ENCODE data around the gene HOXC5. TPM values are rescaled to one million over a fixed set of nuclear protein-coding genes. Genes with fewer than 3 reads are reported as not detected.

HOXC5 gene
- total RNA-seq, 1 donor from 2014 or later, result not detected

GRCh38 chr12:54060174-54060974, 27.5 kb downstream of the HOXC5 start:
- DNase-seq (ENCODE audit: low spot score), result no peak
- Mint-ChIP-seq H3K9me3 (ENCODE audit: unreplicated experiment) (no peaks in the 10 kb centered on the region), H3K4me3 (ENCODE audit: unreplicated experiment) (no peak overlapping the region), H3K27me3 (ENCODE audit: unreplicated experiment) (peaks cover 37% of the 10 kb centered on the region), H3K27ac (ENCODE audit: unreplicated experiment) (no peak overlapping the region), H3K36me3 (ENCODE audit: low read depth, unreplicated experiment) (no peaks in the 10 kb centered on the region), H3K4me1 (ENCODE audit: unreplicated experiment) (peaks cover 6% of the 10 kb centered on the region)
- TF ChIP-seq CTCF (IDR thresholded peaks at IDR 0.05; ENCODE audit: unreplicated experiment), result no peak

GRCh38 chr12:54060975-54061778, 28.3 kb downstream of the HOXC5 start:
- Mint-ChIP-seq H3K4me1 (ENCODE audit: unreplicated experiment) (peaks cover 6% of the 10 kb centered on the region), H3K4me3 (ENCODE audit: unreplicated experiment) (no peak overlapping the region)

GRCh38 chr12:54065677-54066076, 32.8 kb downstream of the HOXC5 start:
- peaks cover 18% of the 10 kb centered on the region for H3K27me3 Mint-ChIP-seq (ENCODE audit: unreplicated experiment)
- no peaks in the 10 kb centered on the region for H3K4me1 Mint-ChIP-seq (ENCODE audit: unreplicated experiment)
- no peaks in the 10 kb centered on the region for H3K9me3 Mint-ChIP-seq (ENCODE audit: unreplicated experiment)
- no peaks in the 10 kb centered on the region for H3K36me3 Mint-ChIP-seq (ENCODE audit: low read depth, unreplicated experiment)
- no peak for TF ChIP-seq CTCF (IDR thresholded peaks at IDR 0.05; ENCODE audit: unreplicated experiment)
- H3K4me3 Mint-ChIP-seq (ENCODE audit: unreplicated experiment), result no peak overlapping the region
- H3K27ac Mint-ChIP-seq (ENCODE audit: unreplicated experiment), result no peak overlapping the region
- no peak for DNase-seq (ENCODE audit: low spot score)

More at GRCh38 chr12:54060975-54061778, 28.3 kb downstream of the HOXC5 start:
- DNase-seq (ENCODE audit: low spot score), result no peak
- TF ChIP-seq CTCF (IDR thresholded peaks at IDR 0.05; ENCODE audit: unreplicated experiment), result no peak
- H3K9me3 Mint-ChIP-seq (ENCODE audit: unreplicated experiment), result no peaks in the 10 kb centered on the region
- no peaks in the 10 kb centered on the region for H3K36me3 Mint-ChIP-seq (ENCODE audit: low read depth, unreplicated experiment)
- H3K27ac Mint-ChIP-seq (ENCODE audit: unreplicated experiment), result no peak overlapping the region
- peaks cover 37% of the 10 kb centered on the region for H3K27me3 Mint-ChIP-seq (ENCODE audit: unreplicated experiment)

- no peak overlapping the region for H3K4me3 Mint-ChIP-seq (ENCODE audit: unreplicated experiment)
- no peak for DNase-seq (ENCODE audit: low spot score)
- no peaks in the 10 kb centered on the region for H3K4me1 Mint-ChIP-seq (ENCODE audit: unreplicated experiment)
- no peaks in the 10 kb centered on the region for H3K9me3 Mint-ChIP-seq (ENCODE audit: unreplicated experiment)
- H3K36me3 Mint-ChIP-seq (ENCODE audit: low read depth, unreplicated experiment), result no peaks in the 10 kb centered on the region
- no peak for TF ChIP-seq CTCF (IDR thresholded peaks at IDR 0.05; ENCODE audit: unreplicated experiment)
- H3K27ac Mint-ChIP-seq (ENCODE audit: unreplicated experiment), result no peak overlapping the region
- peaks cover 21% of the 10 kb centered on the region for H3K27me3 Mint-ChIP-seq (ENCODE audit: unreplicated experiment)
Observed at GRCh38 chr12:54066408-54066807, 33.6 kb downstream of the HOXC5 start.
